ENCODE data around the gene VIL1. TPM values are rescaled to one million over a fixed set of nuclear protein-coding genes. Genes with fewer than 3 reads are reported as not detected.

The VIL1 gene
- total and polyA plus RNA-seq, 2 of the 13 experiments (the other 11 are each of a cell fraction or from before 2014, with no cell fraction given), result 287 to 301 TPM

DNA sequence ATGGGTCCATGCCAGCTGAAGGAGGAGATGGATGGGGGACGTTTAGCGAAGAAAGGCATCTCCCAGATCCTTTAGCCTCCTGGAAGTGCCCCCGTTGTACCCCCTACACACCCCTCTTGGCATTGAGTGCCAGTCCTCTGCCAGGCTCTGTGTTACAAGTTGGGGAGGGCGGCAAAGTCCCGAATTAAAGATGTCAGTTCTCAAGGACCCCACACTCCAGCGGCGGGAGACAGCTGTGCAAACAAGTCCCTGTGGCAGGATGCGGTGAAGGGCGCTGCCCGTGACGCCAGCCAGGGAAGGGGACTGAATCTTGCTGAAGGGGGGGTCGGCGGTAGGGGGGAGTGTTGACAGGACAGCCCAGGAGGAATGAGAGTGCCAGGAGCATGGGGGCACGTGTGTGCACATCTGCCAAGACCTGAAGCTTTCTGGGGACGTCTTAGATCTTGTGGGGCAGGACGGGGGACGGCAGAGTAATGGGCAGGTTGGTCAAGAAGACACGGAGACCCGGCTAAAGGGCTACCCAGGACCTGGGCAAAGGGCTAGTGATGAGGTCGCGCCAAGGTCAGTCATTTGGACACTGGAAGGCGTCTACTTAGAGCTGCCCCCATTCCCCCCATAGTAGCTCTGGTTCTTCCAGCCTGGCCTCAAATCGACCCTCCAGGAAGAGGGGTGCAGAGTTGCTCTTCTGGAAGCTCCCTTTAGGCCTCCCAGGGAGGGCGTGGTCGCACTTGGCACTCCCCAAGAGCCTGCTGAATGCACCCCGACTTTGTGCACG, 22.0 kb upstream of the VIL1 start (continued):
- TF ChIP-seq ZC3H13 (CRISPR knock-in tag; IDR thresholded peaks at IDR 0.05), result peak; percentile 92; the same call in 1 of the 2 replicates
- TF ChIP-seq KMT2A (CRISPR knock-in tag; IDR thresholded peaks at IDR 0.05), result no peak
- 0 out of 2 replicates have a peak, but pooled peaks have one; percentile 37 for TF ChIP-seq MIXL1 (CRISPR knock-in tag; IDR thresholded peaks at IDR 0.05)
- peak; percentile 1; the same call in 1 of the 2 replicates for TF ChIP-seq HIVEP1 (CRISPR knock-in tag; IDR thresholded peaks at IDR 0.05)
- TF ChIP-seq, protein P1, sequence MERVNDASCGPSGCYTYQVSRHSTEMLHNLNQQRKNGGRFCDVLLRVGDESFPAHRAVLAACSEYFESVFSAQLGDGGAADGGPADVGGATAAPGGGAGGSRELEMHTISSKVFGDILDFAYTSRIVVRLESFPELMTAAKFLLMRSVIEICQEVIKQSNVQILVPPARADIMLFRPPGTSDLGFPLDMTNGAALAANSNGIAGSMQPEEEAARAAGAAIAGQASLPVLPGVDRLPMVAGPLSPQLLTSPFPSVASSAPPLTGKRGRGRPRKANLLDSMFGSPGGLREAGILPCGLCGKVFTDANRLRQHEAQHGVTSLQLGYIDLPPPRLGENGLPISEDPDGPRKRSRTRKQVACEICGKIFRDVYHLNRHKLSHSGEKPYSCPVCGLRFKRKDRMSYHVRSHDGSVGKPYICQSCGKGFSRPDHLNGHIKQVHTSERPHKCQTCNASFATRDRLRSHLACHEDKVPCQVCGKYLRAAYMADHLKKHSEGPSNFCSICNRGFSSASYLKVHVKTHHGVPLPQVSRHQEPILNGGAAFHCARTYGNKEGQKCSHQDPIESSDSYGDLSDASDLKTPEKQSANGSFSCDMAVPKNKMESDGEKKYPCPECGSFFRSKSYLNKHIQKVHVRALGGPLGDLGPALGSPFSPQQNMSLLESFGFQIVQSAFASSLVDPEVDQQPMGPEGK (CRISPR knock-in tag; IDR thresholded peaks at IDR 0.05), result peak; percentile 88
- TF ChIP-seq NR2F2 (IDR thresholded peaks at IDR 0.05; ENCODE audit: borderline replicate concordance, low read depth), result no peak
- TF ChIP-seq, protein P2, sequence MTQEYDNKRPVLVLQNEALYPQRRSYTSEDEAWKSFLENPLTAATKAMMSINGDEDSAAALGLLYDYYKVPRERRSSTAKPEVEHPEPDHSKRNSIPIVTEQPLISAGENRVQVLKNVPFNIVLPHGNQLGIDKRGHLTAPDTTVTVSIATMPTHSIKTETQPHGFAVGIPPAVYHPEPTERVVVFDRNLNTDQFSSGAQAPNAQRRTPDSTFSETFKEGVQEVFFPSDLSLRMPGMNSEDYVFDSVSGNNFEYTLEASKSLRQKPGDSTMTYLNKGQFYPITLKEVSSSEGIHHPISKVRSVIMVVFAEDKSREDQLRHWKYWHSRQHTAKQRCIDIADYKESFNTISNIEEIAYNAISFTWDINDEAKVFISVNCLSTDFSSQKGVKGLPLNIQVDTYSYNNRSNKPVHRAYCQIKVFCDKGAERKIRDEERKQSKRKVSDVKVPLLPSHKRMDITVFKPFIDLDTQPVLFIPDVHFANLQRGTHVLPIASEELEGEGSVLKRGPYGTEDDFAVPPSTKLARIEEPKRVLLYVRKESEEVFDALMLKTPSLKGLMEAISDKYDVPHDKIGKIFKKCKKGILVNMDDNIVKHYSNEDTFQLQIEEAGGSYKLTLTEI (CRISPR knock-in tag; conservative IDR thresholded peaks at IDR 0.05), result no peak
- TF ChIP-seq CEBPB (IDR thresholded peaks at IDR 0.05; ENCODE audit: borderline replicate concordance, low read depth, low read length), result no peak
- TF ChIP-seq, protein P3, sequence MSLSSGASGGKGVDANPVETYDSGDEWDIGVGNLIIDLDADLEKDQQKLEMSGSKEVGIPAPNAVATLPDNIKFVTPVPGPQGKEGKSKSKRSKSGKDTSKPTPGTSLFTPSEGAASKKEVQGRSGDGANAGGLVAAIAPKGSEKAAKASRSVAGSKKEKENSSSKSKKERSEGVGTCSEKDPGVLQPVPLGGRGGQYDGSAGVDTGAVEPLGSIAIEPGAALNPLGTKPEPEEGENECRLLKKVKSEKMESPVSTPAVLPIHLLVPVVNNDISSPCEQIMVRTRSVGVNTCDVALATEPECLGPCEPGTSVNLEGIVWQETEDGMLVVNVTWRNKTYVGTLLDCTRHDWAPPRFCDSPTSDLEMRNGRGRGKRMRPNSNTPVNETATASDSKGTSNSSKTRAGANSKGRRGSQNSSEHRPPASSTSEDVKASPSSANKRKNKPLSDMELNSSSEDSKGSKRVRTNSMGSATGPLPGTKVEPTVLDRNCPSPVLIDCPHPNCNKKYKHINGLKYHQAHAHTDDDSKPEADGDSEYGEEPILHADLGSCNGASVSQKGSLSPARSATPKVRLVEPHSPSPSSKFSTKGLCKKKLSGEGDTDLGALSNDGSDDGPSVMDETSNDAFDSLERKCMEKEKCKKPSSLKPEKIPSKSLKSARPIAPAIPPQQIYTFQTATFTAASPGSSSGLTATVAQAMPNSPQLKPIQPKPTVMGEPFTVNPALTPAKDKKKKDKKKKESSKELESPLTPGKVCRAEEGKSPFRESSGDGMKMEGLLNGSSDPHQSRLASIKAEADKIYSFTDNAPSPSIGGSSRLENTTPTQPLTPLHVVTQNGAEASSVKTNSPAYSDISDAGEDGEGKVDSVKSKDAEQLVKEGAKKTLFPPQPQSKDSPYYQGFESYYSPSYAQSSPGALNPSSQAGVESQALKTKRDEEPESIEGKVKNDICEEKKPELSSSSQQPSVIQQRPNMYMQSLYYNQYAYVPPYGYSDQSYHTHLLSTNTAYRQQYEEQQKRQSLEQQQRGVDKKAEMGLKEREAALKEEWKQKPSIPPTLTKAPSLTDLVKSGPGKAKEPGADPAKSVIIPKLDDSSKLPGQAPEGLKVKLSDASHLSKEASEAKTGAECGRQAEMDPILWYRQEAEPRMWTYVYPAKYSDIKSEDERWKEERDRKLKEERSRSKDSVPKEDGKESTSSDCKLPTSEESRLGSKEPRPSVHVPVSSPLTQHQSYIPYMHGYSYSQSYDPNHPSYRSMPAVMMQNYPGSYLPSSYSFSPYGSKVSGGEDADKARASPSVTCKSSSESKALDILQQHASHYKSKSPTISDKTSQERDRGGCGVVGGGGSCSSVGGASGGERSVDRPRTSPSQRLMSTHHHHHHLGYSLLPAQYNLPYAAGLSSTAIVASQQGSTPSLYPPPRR (CRISPR knock-in tag; IDR thresholded peaks at IDR 0.05; ENCODE audit: borderline replicate concordance), result no peak
- TF ChIP-seq IRX3 (CRISPR knock-in tag; IDR thresholded peaks at IDR 0.05; ENCODE audit: borderline replicate concordance, low read depth), result 0 out of 2 replicates have a peak, but pooled peaks have one; percentile 51
- peak; percentile 6; the same call in 1 of the 2 replicates for TF ChIP-seq ZSCAN9 (CRISPR knock-in tag; IDR thresholded peaks at IDR 0.05; ENCODE audit: borderline replicate concordance)
- peak; percentile 35; the same call in 1 of the 2 replicates for TF ChIP-seq CHCHD3 (CRISPR knock-in tag; IDR thresholded peaks at IDR 0.05)
- TF ChIP-seq, protein P4, sequence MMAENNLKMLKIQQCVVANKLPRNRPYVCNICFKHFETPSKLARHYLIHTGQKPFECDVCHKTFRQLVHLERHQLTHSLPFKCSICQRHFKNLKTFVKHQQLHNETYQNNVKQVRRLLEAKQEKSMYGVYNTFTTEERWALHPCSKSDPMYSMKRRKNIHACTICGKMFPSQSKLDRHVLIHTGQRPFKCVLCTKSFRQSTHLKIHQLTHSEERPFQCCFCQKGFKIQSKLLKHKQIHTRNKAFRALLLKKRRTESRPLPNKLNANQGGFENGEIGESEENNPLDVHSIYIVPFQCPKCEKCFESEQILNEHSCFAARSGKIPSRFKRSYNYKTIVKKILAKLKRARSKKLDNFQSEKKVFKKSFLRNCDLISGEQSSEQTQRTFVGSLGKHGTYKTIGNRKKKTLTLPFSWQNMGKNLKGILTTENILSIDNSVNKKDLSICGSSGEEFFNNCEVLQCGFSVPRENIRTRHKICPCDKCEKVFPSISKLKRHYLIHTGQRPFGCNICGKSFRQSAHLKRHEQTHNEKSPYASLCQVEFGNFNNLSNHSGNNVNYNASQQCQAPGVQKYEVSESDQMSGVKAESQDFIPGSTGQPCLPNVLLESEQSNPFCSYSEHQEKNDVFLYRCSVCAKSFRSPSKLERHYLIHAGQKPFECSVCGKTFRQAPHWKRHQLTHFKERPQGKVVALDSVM (CRISPR knock-in tag; IDR thresholded peaks at IDR 0.05), result no peak
- peak; percentile 87 for TF ChIP-seq TGIF2 (CRISPR knock-in tag; IDR thresholded peaks at IDR 0.05)
- TF ChIP-seq AGO2 (optimal IDR thresholded peaks at IDR 0.05; ENCODE audit: low read depth, low read length), result peak; percentile 64
- TF ChIP-seq SP5 (CRISPR knock-in tag; IDR thresholded peaks at IDR 0.05; ENCODE audit: borderline replicate concordance, low read depth), result no peak; the same call in 1 of the 2 replicates

Data from HepG2 (cell line).